Lower leg skin (tissue), 3 donors: ENCODE data around the gene LIMK2.

ENCODE experiments used
- POLR2A ChIP-seq, 2 donors: fragments of 450-650 bp; IDR thresholded peaks; one replicate each; pipeline ENCODE4 v1.6.1; 2016 to 2017; ENCODE audit warnings: antibody characterized with exemption in 2 of 2, mild to moderate bottlenecking in 1 of 2, moderate library complexity in 1 of 2
- TF ChIP-seq, protein P1 (sequence below), 3 donors: fragments of 450-650 bp; IDR thresholded peaks; one replicate each; pipeline ENCODE4 v1.5.1; 2016; ENCODE audit warnings: antibody characterized with exemption in 3 of 3, mild to moderate bottlenecking in 3 of 3, moderate library complexity in 2 of 3

DNA sequence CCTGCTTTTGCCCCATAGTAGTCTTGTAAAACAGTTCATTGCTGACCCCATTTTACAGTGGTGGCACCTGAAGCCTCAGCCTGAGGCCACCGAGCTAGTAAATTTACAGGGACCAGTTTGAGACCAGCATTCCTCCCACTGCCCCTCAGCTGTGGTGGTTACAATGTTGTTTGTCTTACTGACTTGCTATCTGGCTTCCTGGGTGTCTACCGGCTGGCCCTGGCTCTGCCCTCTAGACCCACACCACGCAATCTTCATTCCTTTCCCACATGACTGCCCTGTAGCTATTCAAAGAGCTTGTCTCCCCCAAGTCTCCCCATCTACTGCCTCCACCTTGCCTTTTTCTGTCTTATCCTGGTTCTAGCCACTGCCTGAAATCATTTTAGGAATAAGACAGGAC lies 59.4 kb downstream of the LIMK2 start:
- TF ChIP-seq, protein P1, sequence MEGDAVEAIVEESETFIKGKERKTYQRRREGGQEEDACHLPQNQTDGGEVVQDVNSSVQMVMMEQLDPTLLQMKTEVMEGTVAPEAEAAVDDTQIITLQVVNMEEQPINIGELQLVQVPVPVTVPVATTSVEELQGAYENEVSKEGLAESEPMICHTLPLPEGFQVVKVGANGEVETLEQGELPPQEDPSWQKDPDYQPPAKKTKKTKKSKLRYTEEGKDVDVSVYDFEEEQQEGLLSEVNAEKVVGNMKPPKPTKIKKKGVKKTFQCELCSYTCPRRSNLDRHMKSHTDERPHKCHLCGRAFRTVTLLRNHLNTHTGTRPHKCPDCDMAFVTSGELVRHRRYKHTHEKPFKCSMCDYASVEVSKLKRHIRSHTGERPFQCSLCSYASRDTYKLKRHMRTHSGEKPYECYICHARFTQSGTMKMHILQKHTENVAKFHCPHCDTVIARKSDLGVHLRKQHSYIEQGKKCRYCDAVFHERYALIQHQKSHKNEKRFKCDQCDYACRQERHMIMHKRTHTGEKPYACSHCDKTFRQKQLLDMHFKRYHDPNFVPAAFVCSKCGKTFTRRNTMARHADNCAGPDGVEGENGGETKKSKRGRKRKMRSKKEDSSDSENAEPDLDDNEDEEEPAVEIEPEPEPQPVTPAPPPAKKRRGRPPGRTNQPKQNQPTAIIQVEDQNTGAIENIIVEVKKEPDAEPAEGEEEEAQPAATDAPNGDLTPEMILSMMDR (IDR thresholded peaks at IDR 0.05), result no peak
- no peak for TF ChIP-seq POLR2A (IDR thresholded peaks at IDR 0.05)
